KOPT-K1 (cell line): ENCODE data around the gene HLCS.
"Not testable (repeated sequence)": the region's sequence is repeated elsewhere in the genome, so short reads cannot be mapped to it uniquely, and the experiment has no call there.

Experiments
- H3K27ac ChIP-seq: fragments of 200-600 bp; sonication (generic); 2 replicates; pipeline ENCODE4 v1.5.1; 2016; ENCODE audit warnings: antibody characterized with exemption, mild to moderate bottlenecking, low read depth, low read length; ENCODE audit not compliant: poor library complexity, severe bottlenecking
- H3K36me3 ChIP-seq: fragments of 200-600 bp; sonication (generic); 2 replicates; pipeline ENCODE4 v1.5.1; 2017; ENCODE audit warnings: antibody characterized with exemption, mild to moderate bottlenecking, low read length, moderate library complexity; ENCODE audit not compliant: insufficient read depth
- H3K9me3 ChIP-seq: fragments of 200-600 bp; sonication (generic); 2 replicates; pipeline ENCODE4 v1.5.1; 2017; ENCODE audit warnings: antibody characterized with exemption, low read length, mild to moderate bottlenecking; ENCODE audit not compliant: insufficient read depth, poor library complexity, severe bottlenecking

The HLCS gene

DNA sequence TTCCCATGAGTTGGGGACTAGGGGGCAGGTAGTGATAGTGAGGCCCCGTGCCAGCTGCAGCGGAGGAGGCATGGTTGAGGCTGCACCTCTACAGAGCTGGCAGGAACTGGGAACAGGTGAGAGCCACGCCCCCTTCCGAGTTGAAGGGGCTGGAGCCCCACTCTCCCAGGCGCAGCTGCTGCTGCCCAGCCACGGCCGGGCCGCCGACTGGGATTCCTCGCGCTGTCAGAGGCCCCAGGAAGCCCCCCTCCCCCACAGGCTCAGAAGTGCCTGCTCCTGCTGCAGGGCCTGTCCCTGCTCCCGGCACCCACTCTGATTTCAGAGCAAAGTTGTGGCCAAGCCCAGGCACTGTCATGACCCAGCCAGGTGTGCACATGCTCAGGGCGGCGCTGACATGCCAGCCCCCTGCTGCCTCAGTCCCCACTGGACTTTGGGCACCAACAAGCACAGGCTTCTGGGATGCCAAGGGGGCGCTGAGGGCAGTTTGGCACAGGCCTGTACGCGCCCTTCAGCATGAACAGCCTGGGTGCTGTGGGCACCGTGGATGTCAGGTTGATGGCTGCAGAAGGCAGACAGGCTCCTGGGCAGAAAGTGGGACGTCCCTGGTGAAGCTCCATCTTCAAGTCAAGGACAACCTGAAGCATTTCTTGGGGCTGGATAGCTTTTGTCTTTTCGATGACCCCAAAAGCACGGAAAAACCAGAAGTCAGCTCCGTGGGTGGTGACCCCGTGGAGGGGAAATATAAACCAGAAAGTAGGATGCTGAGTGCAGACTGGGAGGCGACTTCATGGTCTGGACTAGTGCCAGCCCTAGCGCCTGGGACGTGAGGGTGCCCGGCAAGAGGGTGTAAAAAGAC is 146.1 kb downstream of the HLCS start:
- Histone ChIP-seq H3K36me3 (no peaks in the 10 kb centered on the region), H3K9me3 (no peaks in the 10 kb centered on the region), H3K27ac (no peak overlapping the region)

GRCh38 chr21:36817732-36818450 is 148.6 kb downstream of the HLCS start:
- H3K36me3 ChIP-seq: no peaks in the 10 kb centered on the region
- no peak overlapping the region for H3K27ac ChIP-seq
- H3K9me3 ChIP-seq: no peaks in the 10 kb centered on the region

- Histone ChIP-seq H3K36me3 (no peaks in the 10 kb centered on the region), H3K27ac (no peak overlapping the region), H3K9me3 (no peaks in the 10 kb centered on the region)
Observed at GRCh38 chr21:36816561-36817130, 149.8 kb downstream of the HLCS start.

GRCh38 chr21:36816026-36816425 is 150.4 kb downstream of the HLCS start:
- not testable (repeated sequence) for H3K9me3 ChIP-seq, H3K36me3 ChIP-seq, H3K27ac ChIP-seq

- Histone ChIP-seq H3K36me3 (no peaks in the 10 kb centered on the region), H3K9me3 (no peaks in the 10 kb centered on the region), H3K27ac (no peak overlapping the region)
Observed at GRCh38 chr21:36815284-36815683, 151.2 kb downstream of the HLCS start.

GRCh38 chr21:36813052-36813451 is 153.4 kb downstream of the HLCS start:
- Histone ChIP-seq H3K9me3 (no peaks in the 10 kb centered on the region), H3K36me3 (no peaks in the 10 kb centered on the region), H3K27ac (no peak overlapping the region)

DNA sequence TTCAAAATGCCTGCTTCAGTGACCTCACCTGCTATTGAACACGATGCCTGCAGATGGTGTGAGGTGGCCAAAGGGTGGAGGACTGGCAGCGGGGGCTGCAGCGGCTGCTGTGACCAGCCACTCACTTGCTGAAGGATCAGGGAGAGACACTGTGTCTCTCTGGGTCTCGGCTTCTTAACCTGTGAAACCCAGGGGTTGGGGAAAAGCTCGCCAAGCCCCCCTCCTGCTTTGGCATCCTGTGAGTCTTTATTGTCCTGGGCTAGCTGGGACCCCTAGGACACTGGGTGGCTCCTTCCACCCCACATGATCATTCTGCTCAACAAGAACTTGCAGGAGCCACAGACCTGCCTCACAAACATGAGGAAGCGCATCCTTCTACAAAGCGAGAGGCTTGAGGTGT is 154.7 kb downstream of the HLCS start:
- H3K27ac ChIP-seq: no peak overlapping the region
- no peaks in the 10 kb centered on the region for H3K9me3 ChIP-seq
- H3K36me3 ChIP-seq: no peaks in the 10 kb centered on the region

DNA sequence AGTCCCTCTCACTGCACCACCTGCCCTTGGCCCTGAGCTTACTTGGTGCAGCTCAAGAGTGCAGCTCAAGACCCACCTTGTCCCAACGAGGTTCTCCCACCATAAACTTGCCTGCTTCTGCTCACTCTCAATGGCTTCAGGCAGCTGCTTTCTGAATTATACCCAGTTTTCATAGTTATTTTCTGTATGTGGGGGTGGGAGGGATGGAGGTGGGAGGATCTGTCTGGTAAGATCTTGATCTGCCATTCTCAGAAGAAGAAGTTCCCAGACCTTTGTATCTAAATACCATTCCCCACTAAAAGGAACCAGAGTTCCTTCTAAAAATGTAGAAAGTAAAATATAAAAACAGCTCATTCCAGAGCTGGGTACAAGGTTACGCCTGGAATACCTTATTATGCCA is 156.0 kb downstream of the HLCS start:
- Histone ChIP-seq H3K9me3 (no peaks in the 10 kb centered on the region), H3K36me3 (no peaks in the 10 kb centered on the region), H3K27ac (no peak overlapping the region)

DNA sequence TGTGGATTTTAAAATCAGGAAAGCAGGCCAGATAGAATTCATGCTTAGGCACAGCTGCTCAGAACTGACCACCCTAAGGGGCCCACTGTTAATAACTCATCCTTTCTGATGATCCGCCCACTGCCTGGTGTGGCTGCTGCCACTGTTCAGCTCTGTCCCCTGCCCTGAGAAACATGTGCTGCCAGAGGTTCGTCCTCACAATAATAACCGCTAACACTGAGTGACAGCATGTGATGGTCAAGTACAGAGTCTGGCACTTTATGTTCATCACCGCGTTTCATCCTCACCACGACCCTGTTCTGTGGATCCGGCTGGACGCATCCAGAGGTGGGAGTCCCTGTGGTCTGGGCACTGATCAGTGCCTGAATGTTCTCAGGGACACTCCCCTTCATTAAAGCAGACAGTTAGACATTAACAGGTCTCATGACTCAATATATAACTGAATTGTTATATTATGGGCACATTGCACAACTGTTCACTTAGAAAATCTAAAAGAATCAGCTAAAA is 159.0 kb downstream of the HLCS start:
- H3K9me3 ChIP-seq: no peaks in the 10 kb centered on the region
- no peak overlapping the region for H3K27ac ChIP-seq
- no peaks in the 10 kb centered on the region for H3K36me3 ChIP-seq

- Histone ChIP-seq H3K36me3 (no peaks in the 10 kb centered on the region), H3K9me3 (no peaks in the 10 kb centered on the region), H3K27ac (no peak overlapping the region)
Observed at GRCh38 chr21:36806103-36806502, 160.4 kb downstream of the HLCS start.

DNA sequence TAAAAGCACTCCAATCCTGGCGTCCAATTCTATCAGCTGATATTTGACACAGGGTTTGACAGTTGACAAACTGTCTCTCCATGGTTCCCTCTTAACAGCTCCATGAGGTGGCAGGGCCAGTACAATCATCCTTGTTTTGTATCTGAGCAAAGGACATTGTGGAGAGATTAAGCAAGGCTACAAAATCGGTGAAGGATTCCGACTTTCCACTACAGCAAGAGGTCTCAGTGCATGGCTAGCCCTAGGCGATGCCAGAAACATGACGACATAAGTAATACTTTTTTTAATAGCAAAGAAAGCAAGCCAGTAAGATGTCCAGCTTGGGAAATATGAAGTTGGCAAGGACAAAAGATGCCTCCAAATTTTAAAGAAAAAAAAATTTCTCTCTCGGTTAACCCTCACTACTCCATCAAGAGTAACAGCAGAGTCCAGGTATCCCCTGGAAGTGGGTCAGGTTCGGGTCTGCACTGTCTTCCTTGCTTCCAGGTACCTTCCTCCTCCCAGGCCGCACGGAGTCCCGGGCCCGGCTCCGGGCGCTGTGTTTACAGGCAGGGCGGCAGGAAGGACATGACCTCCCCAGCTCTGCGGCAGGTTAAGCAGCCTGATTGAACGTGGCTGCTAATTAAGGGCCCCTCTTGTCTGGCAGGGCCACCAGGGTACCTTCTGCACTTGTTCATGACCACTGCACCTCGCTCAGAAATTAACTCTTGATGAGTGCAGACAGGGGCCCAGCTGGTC is 161.4 kb downstream of the HLCS start:
- Histone ChIP-seq H3K27ac (no peak overlapping the region), H3K36me3 (no peaks in the 10 kb centered on the region), H3K9me3 (no peaks in the 10 kb centered on the region)

GRCh38 chr21:36803816-36804439 is 162.5 kb downstream of the HLCS start:
- no peaks in the 10 kb centered on the region for H3K36me3 ChIP-seq
- peaks cover 9% of the 10 kb centered on the region for H3K9me3 ChIP-seq
- no peak overlapping the region for H3K27ac ChIP-seq

- peaks cover 17% of the 10 kb centered on the region for H3K9me3 ChIP-seq
- H3K27ac ChIP-seq: no peak overlapping the region
- no peaks in the 10 kb centered on the region for H3K36me3 ChIP-seq
Observed at GRCh38 chr21:36803051-36803645, 163.3 kb downstream of the HLCS start.

GRCh38 chr21:36800734-36801133 is 165.7 kb downstream of the HLCS start:
- no peak overlapping the region for H3K27ac ChIP-seq
- H3K9me3 ChIP-seq: peaks cover 39% of the 10 kb centered on the region
- H3K36me3 ChIP-seq: no peaks in the 10 kb centered on the region
